ENCODE measurements around the gene CYP46A1. TPM values are rescaled to one million over a fixed set of nuclear protein-coding genes. Genes with fewer than 3 reads are reported as not detected.

The CYP46A1 gene
- total RNA-seq, 3 donors from 2014 or later (not counting 1 experiment from before 2014, with no cell fraction given): 0.09 to 0.45 (median 0.09) TPM

DNA sequence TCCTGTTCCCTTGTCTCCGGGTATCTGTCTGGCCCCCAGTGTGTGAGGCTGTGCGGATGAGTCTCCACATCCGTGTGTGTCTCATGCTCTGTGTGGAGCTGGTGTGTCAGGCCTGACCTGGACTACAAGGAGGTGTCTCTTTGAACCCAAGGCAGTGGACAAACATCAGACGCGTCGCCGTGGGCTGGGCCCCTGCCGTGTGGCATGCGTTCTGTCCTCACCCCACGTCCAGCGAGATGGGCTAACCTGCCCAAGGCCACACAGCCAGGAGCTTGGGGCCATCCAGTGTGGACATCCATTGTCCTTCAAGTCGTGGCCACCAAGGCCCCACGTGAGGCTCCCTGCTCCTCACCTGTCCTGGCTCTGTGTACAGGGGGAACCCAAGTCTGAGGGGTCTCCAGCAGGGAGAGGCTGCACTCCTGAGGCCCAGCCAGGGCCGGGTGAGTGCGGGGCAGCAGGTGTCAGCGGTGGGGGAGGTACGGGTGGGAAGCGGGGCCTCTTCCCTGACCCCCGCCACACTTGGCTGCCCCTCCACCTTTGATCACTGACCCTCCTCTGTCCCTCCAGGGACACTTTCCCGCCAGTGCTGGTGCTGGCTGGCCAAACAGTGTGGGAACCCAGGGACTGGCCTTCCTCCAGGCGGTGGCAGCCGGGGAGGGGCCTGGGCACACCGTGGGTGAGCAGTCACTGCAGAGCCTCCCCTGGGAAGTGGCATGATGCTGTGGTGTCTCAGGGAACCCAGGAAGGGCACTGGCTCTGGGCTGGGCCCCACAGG is 48.5 kb downstream of the CYP46A1 start:
- Mint-ChIP-seq H3K9me3 (no peaks in the 10 kb centered on the region), H3K27me3 (ENCODE audit: low read depth in 2 of 2) (peaks cover 24 to 31% of the 10 kb centered on the region in 2 donors), H3K27ac (no peak overlapping the region), H3K4me3 (no peak overlapping the region), H3K4me1 (no peaks in the 10 kb centered on the region), H3K36me3 (no peaks in the 10 kb centered on the region)
- TF ChIP-seq, protein P1, sequence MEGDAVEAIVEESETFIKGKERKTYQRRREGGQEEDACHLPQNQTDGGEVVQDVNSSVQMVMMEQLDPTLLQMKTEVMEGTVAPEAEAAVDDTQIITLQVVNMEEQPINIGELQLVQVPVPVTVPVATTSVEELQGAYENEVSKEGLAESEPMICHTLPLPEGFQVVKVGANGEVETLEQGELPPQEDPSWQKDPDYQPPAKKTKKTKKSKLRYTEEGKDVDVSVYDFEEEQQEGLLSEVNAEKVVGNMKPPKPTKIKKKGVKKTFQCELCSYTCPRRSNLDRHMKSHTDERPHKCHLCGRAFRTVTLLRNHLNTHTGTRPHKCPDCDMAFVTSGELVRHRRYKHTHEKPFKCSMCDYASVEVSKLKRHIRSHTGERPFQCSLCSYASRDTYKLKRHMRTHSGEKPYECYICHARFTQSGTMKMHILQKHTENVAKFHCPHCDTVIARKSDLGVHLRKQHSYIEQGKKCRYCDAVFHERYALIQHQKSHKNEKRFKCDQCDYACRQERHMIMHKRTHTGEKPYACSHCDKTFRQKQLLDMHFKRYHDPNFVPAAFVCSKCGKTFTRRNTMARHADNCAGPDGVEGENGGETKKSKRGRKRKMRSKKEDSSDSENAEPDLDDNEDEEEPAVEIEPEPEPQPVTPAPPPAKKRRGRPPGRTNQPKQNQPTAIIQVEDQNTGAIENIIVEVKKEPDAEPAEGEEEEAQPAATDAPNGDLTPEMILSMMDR (IDR thresholded peaks at IDR 0.05): no peak
- Histone ChIP-seq H3K4me1 (ENCODE audit: control insufficient read depth, insufficient read depth, low read length) (no peaks in the 10 kb centered on the region), H3K27ac (ENCODE audit: low read length) (no peak overlapping the region), H3K27me3 (ENCODE audit: control insufficient read depth, insufficient read depth, low read length) (peaks cover 13% of the 10 kb centered on the region), H3K9me3 (ENCODE audit: control insufficient read depth, insufficient read depth, low read length) (no peaks in the 10 kb centered on the region), H3K4me3 (ENCODE audit: low read length) (no peak overlapping the region), H3K36me3 (ENCODE audit: control insufficient read depth, insufficient read depth, low read length) (no peaks in the 10 kb centered on the region)
- ATAC-seq (no peak), DNase-seq (no peak)
- WGBS (ENCODE audit: insufficient coverage): 89% methylated on average over 23 of the region's 23 CpGs
- intact Hi-C loops (cut with micrococcal nuclease): no loop called here

DNA sequence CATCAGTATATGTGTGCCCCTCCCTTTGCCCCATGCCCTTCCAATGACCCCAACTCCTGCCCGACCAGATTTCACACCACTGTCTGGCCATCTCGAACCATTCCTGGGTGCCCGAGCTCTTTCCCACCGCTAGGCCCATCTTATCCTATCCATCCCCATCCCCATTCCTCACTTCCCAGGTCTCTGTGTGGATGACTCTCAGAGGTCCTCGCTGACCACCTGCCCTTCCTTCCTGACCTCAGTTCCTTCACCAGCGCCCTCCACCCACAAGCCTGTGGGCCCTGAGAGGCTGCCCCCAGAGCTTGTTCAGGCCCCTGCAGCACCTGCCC is 49.1 kb downstream of the CYP46A1 start:
- TF ChIP-seq, protein P1 (IDR thresholded peaks at IDR 0.05): no peak
- Mint-ChIP-seq H3K4me3 (no peak overlapping the region), H3K27me3 (ENCODE audit: low read depth in 2 of 2) (peaks cover 24 to 31% of the 10 kb centered on the region in 2 donors), H3K36me3 (no peaks in the 10 kb centered on the region), H3K4me1 (no peaks in the 10 kb centered on the region), H3K9me3 (no peaks in the 10 kb centered on the region), H3K27ac (no peak overlapping the region)
- H3K27ac ChIP-seq (ENCODE audit: low read length): no peak overlapping the region
- H3K9me3 ChIP-seq (ENCODE audit: control insufficient read depth, insufficient read depth, low read length): no peaks in the 10 kb centered on the region
- H3K4me1 ChIP-seq (ENCODE audit: control insufficient read depth, insufficient read depth, low read length): no peaks in the 10 kb centered on the region
- no peak for ATAC-seq
- H3K27me3 ChIP-seq (ENCODE audit: control insufficient read depth, insufficient read depth, low read length): peaks cover 13% of the 10 kb centered on the region
- WGBS (ENCODE audit: insufficient coverage): 84% methylated on average over 6 of the region's 6 CpGs
- intact Hi-C loops (cut with micrococcal nuclease): no loop called here
- no peak overlapping the region for H3K4me3 ChIP-seq (ENCODE audit: low read length)
- H3K36me3 ChIP-seq (ENCODE audit: control insufficient read depth, insufficient read depth, low read length): no peaks in the 10 kb centered on the region
- no peak for DNase-seq

DNA sequence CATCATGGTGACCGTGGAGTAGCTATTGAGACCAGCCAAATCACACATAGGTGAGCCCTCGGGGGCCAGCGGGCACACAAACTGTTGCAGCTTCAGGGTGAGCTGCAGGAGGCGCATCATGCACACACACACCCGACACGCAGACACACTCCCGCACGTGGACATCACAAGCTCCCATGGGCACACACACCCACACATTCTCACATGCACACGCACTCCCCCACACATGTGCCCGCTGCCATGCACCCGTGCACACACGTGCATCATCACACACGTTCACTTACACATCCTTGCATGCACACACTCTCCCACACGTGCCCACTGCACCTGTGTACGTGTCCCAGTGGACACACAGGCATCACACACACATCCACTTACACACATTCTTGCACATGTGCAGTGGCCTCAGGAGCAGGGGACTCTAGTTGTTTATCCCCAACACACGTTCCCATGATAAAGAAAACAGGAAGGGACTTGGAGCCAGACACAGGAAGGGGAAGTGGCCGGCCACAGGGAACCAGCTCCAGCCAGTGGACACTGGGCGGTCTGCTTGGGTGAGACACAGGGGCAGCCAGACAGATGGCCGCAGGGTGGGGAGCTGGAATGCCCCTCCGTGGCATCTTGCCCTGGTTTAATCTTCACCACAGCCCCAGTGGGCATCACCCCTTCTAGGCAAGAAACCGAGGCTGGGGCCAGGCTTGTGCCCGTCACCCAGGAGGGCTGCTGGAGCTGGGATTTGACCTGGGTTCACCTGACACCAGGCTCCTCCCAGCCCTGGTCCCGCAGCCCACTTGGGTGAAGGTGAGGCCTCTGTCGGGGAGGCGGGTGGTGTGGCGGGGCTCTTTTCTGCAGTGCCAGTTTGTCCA is 49.7 kb downstream of the CYP46A1 start:
- no peak overlapping the region for H3K27ac ChIP-seq (ENCODE audit: low read length)
- intact Hi-C loops (cut with micrococcal nuclease): no loop called here
- no peaks in the 10 kb centered on the region for H3K36me3 ChIP-seq (ENCODE audit: control insufficient read depth, insufficient read depth, low read length)
- Mint-ChIP-seq H3K27me3 (ENCODE audit: low read depth in 2 of 2) (peaks cover 23 to 31% of the 10 kb centered on the region in 2 donors), H3K36me3 (no peaks in the 10 kb centered on the region), H3K4me3 (no peak overlapping the region), H3K9me3 (no peaks in the 10 kb centered on the region), H3K4me1 (no peaks in the 10 kb centered on the region), H3K27ac (no peak overlapping the region)
- 84% methylated on average over 26 of the region's 26 CpGs for WGBS (ENCODE audit: insufficient coverage)
- no peak overlapping the region for H3K4me3 ChIP-seq (ENCODE audit: low read length)
- H3K27me3 ChIP-seq (ENCODE audit: control insufficient read depth, insufficient read depth, low read length): peaks cover 13% of the 10 kb centered on the region
- H3K9me3 ChIP-seq (ENCODE audit: control insufficient read depth, insufficient read depth, low read length): no peaks in the 10 kb centered on the region
- ATAC-seq (no peak), DNase-seq (no peak)
- H3K4me1 ChIP-seq (ENCODE audit: control insufficient read depth, insufficient read depth, low read length): no peaks in the 10 kb centered on the region
- TF ChIP-seq, protein P1 (IDR thresholded peaks at IDR 0.05): no peak
